HCT116 (cell line): ENCODE measurements around the gene ABTB1. TPM values are rescaled to one million over a fixed set of nuclear protein-coding genes. Genes with fewer than 3 reads are reported as not detected.

ENCODE experiments used
- ATAC-seq: fragments of 200-7000 bp; cut with Tn5 transposase; 2 replicates; pipeline ENCODE4 v1.9.1; 2020; ENCODE audit warnings: mild to moderate bottlenecking, moderate library complexity
- BruUV-seq: library from RNA; stranded (reverse); fragments of 400-500 nt; replicated peaks from 2 replicates; lab custom pipeline; 2021; lab: Mats Ljungman, UMichigan
- CTCF ChIA-PET: fragments of 300-600 bp; sonication (Branson Sonifier 250); formaldehyde crosslinking; loops from one replicate; lab custom pipeline; 2021; ENCODE audit warnings: antibody characterized with exemption; lab: Charles Lee
- POLR2A ChIA-PET: fragments of 300-600, 350-600 bp; sonication (Branson Sonifier 250); formaldehyde crosslinking; loops from one replicate; lab custom pipeline; 2021; ENCODE audit warnings: antibody characterized with exemption; lab: Charles Lee
- RAD21 ChIA-PET, 2 experiments: fragments of 300-600 bp; sonication (Branson Sonifier 250); formaldehyde crosslinking; loops; one replicate each; lab custom pipeline; 2023; ENCODE audit warnings: low total read pairs in 2 of 2; ENCODE audit not compliant: uncharacterized antibody in 2 of 2, unreplicated experiment in 2 of 2, low non-redundant PET in 1 of 2; lab: Charles Lee
- DNase-seq: peaks from one replicate; pipeline ENCODE4 v3.0.0-alpha.2; 2010; ENCODE audit warnings: low read depth, low spot score
- H2AFZ ChIP-seq: fragments of 200-600 bp; shearing (Covaris generic), sonication (generic); 2 replicates; pipeline ENCODE4 v1.6.1; 2017; ENCODE audit warnings: low read depth, mixed run types, mixed read lengths, antibody characterized with exemption, low read length; ENCODE audit not compliant: poor library complexity, severe bottlenecking
- H3K27ac ChIP-seq: 2 replicates; pipeline ENCODE4 v1.5.1; 2012; ENCODE audit warnings: low read depth, low read length
- H3K27me3 ChIP-seq: fragments of 200-600 bp; sonication (generic); 2 replicates; pipeline ENCODE4 v1.6.1; 2016; ENCODE audit warnings: mixed run types, low read length, mixed read lengths; ENCODE audit not compliant: insufficient read depth
- H3K36me3 ChIP-seq, 2 experiments: fragments of 200-500 bp in 1 of 2; fragments of 200-600 bp in 1 of 2; sonication (Bioruptor generic) in 1 of 2; sonication (generic) in 1 of 2; 2 replicates each; pipeline versions ENCODE4 v1.5.1 to v1.6.1; 2014 to 2016; ENCODE audit warnings: low read length in 2 of 2, inconsistent platforms in 1 of 2, mixed read lengths in 1 of 2, mixed run types in 1 of 2; ENCODE audit not compliant: insufficient read depth in 2 of 2, control insufficient read depth in 1 of 2
- H3K4me1 ChIP-seq, 2 experiments: fragments of 200-600 bp in 1 of 2; sonication (generic) in 1 of 2; 2 replicates each; pipeline versions ENCODE4 v1.5.1 to v1.6.1; 2012 to 2017; ENCODE audit warnings: low read length in 2 of 2, inconsistent platforms in 1 of 2, mild to moderate bottlenecking in 1 of 2, mixed read lengths in 1 of 2, mixed run types in 1 of 2, moderate library complexity in 1 of 2; ENCODE audit not compliant: insufficient read depth in 2 of 2, control insufficient read depth in 1 of 2
- H3K4me2 ChIP-seq: fragments of 200-600 bp; sonication (generic); 2 replicates; pipeline ENCODE4 v1.6.1; 2017; ENCODE audit warnings: mixed run types, low read length, mixed read lengths
- H3K4me3 ChIP-seq, 2 experiments: fragments of 200-600 bp in 1 of 2; sonication (generic) in 1 of 2; replicated peaks in 1 of 2; 2 replicates each; pipeline ENCODE4 v1.5.1; 2011 to 2016; ENCODE audit warnings: low read length in 2 of 2, control low read depth in 1 of 2, low read depth in 1 of 2, mild to moderate bottlenecking in 1 of 2, mixed read lengths in 1 of 2, mixed run types in 1 of 2
- H3K79me2 ChIP-seq: fragments of 200-600 bp; sonication (generic); 2 replicates; pipeline ENCODE4 v1.6.1; 2017; ENCODE audit warnings: mild to moderate bottlenecking, mixed run types, low read length, moderate library complexity, mixed read lengths; ENCODE audit not compliant: insufficient read depth
- H3K9ac ChIP-seq: fragments of 200-600 bp; sonication (generic); 2 replicates; pipeline ENCODE4 v1.6.1; 2016; ENCODE audit warnings: low read length, mixed read lengths
- H3K9me2 ChIP-seq: fragments of 200-600 bp; sonication (generic), shearing (Covaris generic); 2 replicates; pipeline ENCODE4 v1.6.1; 2017; ENCODE audit warnings: mixed run types, mild to moderate bottlenecking, moderate library complexity; ENCODE audit not compliant: insufficient read depth
- H3K9me3 ChIP-seq, 2 experiments: fragments of 200-500 bp in 1 of 2; fragments of 200-600 bp in 1 of 2; sonication (Bioruptor generic) in 1 of 2; sonication (generic) in 1 of 2; 2 replicates each; pipeline ENCODE4 v1.6.1; 2014 to 2017; ENCODE audit warnings: low read length in 2 of 2, mixed read lengths in 2 of 2, inconsistent platforms in 1 of 2, low read depth in 1 of 2, mild to moderate bottlenecking in 1 of 2, mixed run types in 1 of 2, moderate library complexity in 1 of 2; ENCODE audit not compliant: control insufficient read depth in 1 of 2, insufficient read depth in 1 of 2
- H4K20me1 ChIP-seq: fragments of 200-600 bp; sonication (generic), shearing (Covaris generic); 2 replicates; pipeline ENCODE4 v1.6.1; 2017; ENCODE audit warnings: mixed run types, mild to moderate bottlenecking, moderate library complexity; ENCODE audit not compliant: insufficient read depth
- EGR1 ChIP-seq: IDR thresholded peaks from 2 replicates; pipeline ENCODE4 v1.6.1; 2012; ENCODE audit warnings: low read depth
- EZH2 ChIP-seq: fragments of 200-600 bp; sonication (generic); IDR thresholded peaks from 2 replicates; pipeline ENCODE4 v1.6.1; 2017; ENCODE audit warnings: antibody characterized with exemption, mixed run types
- POLR2A ChIP-seq: IDR thresholded peaks from 2 replicates; pipeline ENCODE4 v1.7.0; 2011; ENCODE audit warnings: borderline replicate concordance; ENCODE audit not compliant: insufficient read depth, insufficient read length; ENCODE audit errors: extremely low read depth
- POLR2AphosphoS5 ChIP-seq: IDR thresholded peaks from 2 replicates; pipeline ENCODE4 v1.6.1; 2011; ENCODE audit warnings: mild to moderate bottlenecking, low read depth, low read length, moderate library complexity
- SP1 ChIP-seq: IDR thresholded peaks from 2 replicates; pipeline ENCODE4 v1.6.1; 2012; ENCODE audit warnings: low read depth
- SRF ChIP-seq: IDR thresholded peaks from 2 replicates; pipeline ENCODE4 v1.6.1; 2012; ENCODE audit warnings: low read depth
- intact Hi-C: fragments of 100-400 bp; cut with micrococcal nuclease; formaldehyde crosslinking; loops from 2 replicates; pipeline ENCODE4 v1.10.0; 2022
- total RNA-seq: library from RNA; stranded (reverse); gene quantifications from one replicate; pipeline ENCODE4 v1.2.1, GENCODE V29; 2021; ENCODE audit not compliant: unreplicated experiment
- TF ChIP-seq, protein P1 (sequence below): IDR thresholded peaks from 2 replicates; pipeline ENCODE4 v1.6.1; 2012
- TF ChIP-seq, protein P2 (sequence below): IDR thresholded peaks from 2 replicates; pipeline ENCODE4 v1.6.1; 2012; ENCODE audit warnings: low read depth

Gene ABTB1
- total RNA-seq, 1 experiment from 2014 or later, result 19.4 TPM

DNA sequence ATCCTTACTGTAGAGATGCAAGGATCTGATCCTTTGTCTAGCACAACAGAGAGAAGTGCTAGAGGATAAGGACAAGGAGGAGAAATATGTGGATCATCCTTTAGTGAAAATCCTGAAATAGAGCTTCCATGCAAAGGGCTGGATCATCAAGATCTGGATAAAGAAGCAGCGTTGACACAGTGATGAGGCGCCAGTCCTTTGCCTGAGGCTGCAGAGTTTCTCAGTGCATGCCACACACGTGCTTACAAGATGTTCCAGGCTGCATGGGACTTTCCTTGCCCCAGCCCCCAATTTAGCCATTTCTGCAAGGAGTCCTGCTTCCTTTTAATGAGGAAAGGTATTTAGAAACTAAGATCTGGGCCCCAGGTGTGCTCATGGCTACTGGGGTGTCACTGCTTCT, 7.2 kb upstream of the ABTB1 start:
- intact Hi-C loops, result no loop called here
- no peak overlapping the region for H3K4me3 ChIP-seq
- no peak overlapping the region for H3K27ac ChIP-seq
- ChIA-PET CTCF (no interaction called here), RAD21 (no interaction called here), POLR2A (no interaction called here)
- no peak overlapping the region for H3K4me2 ChIP-seq
- no TSS peak for BruUV-seq
- H2AFZ ChIP-seq, result no peak overlapping the region
- H3K9me3 ChIP-seq, result no peaks in the 10 kb centered on the region
- H4K20me1 ChIP-seq, result no peaks in the 10 kb centered on the region
- no peaks in the 10 kb centered on the region for H3K27me3 ChIP-seq
- no peak overlapping the region for H3K9ac ChIP-seq
- DNase-seq (no peak), ATAC-seq (no peak)
- TF ChIP-seq EZH2, result no peak
- TF ChIP-seq, protein P1, sequence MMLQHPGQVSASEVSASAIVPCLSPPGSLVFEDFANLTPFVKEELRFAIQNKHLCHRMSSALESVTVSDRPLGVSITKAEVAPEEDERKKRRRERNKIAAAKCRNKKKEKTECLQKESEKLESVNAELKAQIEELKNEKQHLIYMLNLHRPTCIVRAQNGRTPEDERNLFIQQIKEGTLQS, result no peak
- TF ChIP-seq, protein P2, sequence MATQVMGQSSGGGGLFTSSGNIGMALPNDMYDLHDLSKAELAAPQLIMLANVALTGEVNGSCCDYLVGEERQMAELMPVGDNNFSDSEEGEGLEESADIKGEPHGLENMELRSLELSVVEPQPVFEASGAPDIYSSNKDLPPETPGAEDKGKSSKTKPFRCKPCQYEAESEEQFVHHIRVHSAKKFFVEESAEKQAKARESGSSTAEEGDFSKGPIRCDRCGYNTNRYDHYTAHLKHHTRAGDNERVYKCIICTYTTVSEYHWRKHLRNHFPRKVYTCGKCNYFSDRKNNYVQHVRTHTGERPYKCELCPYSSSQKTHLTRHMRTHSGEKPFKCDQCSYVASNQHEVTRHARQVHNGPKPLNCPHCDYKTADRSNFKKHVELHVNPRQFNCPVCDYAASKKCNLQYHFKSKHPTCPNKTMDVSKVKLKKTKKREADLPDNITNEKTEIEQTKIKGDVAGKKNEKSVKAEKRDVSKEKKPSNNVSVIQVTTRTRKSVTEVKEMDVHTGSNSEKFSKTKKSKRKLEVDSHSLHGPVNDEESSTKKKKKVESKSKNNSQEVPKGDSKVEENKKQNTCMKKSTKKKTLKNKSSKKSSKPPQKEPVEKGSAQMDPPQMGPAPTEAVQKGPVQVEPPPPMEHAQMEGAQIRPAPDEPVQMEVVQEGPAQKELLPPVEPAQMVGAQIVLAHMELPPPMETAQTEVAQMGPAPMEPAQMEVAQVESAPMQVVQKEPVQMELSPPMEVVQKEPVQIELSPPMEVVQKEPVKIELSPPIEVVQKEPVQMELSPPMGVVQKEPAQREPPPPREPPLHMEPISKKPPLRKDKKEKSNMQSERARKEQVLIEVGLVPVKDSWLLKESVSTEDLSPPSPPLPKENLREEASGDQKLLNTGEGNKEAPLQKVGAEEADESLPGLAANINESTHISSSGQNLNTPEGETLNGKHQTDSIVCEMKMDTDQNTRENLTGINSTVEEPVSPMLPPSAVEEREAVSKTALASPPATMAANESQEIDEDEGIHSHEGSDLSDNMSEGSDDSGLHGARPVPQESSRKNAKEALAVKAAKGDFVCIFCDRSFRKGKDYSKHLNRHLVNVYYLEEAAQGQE, result no peak
- TF ChIP-seq SP1, result no peak
- no peak for TF ChIP-seq EGR1
- TF ChIP-seq POLR2A, result no peak
- TF ChIP-seq SRF, result no peak
- TF ChIP-seq POLR2AphosphoS5, result no peak
- H3K4me1 ChIP-seq, result no peaks in the 10 kb centered on the region
- no peaks in the 10 kb centered on the region for H3K36me3 ChIP-seq
- H3K9me2 ChIP-seq, result no peaks in the 10 kb centered on the region
- no peaks in the 10 kb centered on the region for H3K79me2 ChIP-seq
